AG10803 (cell line): ENCODE results near the gene SLC29A4.
"Not testable (repeated sequence)": the region's sequence is repeated elsewhere in the genome, so short reads cannot be mapped to it uniquely, and the experiment has no call there.

Source experiments
- DNase-seq: peaks from one replicate; pipeline ENCODE4 v3.0.0; 2010; ENCODE audit warnings: low read depth
- H3K4me3 ChIP-seq: 2 replicates; pipeline ENCODE4 v1.5.1; 2011; ENCODE audit warnings: mild to moderate bottlenecking, low read length, control low read depth
- CTCF ChIP-seq: conservative IDR thresholded peaks from 2 replicates; pipeline ENCODE4 v1.5.1; 2011; ENCODE audit warnings: mild to moderate bottlenecking, low read length, control low read depth, inconsistent platforms

SLC29A4 gene

GRCh38 chr7:5255832-5256231 is 26.9 kb upstream of the SLC29A4 start:
- H3K4me3 ChIP-seq = no peak overlapping the region
- no peak for TF ChIP-seq CTCF
- DNase-seq = no peak

GRCh38 chr7:5260530-5261068 is 22.1 kb upstream of the SLC29A4 start:
- DNase-seq, H3K4me3 ChIP-seq: not testable (repeated sequence)

- H3K4me3 ChIP-seq, DNase-seq: not testable (repeated sequence)
Observed at GRCh38 chr7:5263066-5263465, 19.7 kb upstream of the SLC29A4 start.

GRCh38 chr7:5265320-5266190 is 17.2 kb upstream of the SLC29A4 start:
- TF ChIP-seq CTCF = no peak
- no peak overlapping the region for H3K4me3 ChIP-seq
- no peak for DNase-seq

GRCh38 chr7:5266191-5267028 is 16.3 kb upstream of the SLC29A4 start:
- DNase-seq = no peak
- TF ChIP-seq CTCF = no peak
- no peak overlapping the region for H3K4me3 ChIP-seq

GRCh38 chr7:5267829-5268228 is 14.9 kb upstream of the SLC29A4 start:
- not testable (repeated sequence) for H3K4me3 ChIP-seq, DNase-seq

- not testable (repeated sequence) for DNase-seq, H3K4me3 ChIP-seq
Observed at GRCh38 chr7:5269992-5270657, 12.6 kb upstream of the SLC29A4 start.

GRCh38 chr7:5270788-5271187 is 12.0 kb upstream of the SLC29A4 start:
- no peak overlapping the region for H3K4me3 ChIP-seq
- TF ChIP-seq CTCF = no peak
- DNase-seq = no peak

- H3K4me3 ChIP-seq, DNase-seq: not testable (repeated sequence)
Observed at GRCh38 chr7:5273831-5274405, 8.8 kb upstream of the SLC29A4 start.
